Suppressor macrophage (primary cell): Measurements from ENCODE around the gene CDH23.

ENCODE experiments used
- DNase-seq, 4 experiments: peaks; one replicate each; pipeline ENCODE4 v3.0.0-alpha.2; 2020 to 2022

CDH23 gene

DNA sequence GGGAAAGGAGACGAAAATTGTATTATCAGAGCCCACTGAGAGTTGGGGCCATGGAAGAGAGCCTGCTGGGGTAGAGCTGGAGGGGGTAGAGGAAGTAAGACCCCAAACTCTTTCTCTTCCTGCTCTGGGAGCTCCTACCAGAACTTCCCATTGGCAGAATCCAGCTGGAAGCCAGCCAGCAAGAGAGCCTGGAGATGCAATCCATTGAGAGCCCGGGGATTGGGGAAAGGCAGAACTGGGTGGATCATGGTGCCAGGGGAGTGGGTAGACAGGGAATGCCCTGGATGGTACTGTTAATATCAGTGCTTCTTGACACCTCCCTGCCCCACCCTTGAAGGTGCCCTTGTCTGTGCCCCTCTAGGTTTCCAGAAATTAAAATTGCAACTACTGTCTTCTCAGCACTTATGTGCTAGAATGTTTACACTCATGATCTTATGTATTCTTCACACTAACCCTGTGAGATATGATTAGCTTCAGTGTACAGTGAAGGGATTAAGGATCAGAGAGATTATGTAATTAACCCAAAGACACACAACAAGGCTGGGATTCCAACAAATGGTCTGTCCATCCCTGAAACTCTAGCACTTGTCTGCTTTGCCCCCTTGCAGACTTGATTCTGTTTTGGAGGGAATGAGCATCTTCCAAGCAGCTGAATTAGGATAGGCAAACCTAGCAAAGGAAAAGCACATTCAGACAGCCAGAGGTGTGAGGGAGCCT is 168.7 kb downstream of the CDH23 start:
- DNase-seq = no peak

DNA sequence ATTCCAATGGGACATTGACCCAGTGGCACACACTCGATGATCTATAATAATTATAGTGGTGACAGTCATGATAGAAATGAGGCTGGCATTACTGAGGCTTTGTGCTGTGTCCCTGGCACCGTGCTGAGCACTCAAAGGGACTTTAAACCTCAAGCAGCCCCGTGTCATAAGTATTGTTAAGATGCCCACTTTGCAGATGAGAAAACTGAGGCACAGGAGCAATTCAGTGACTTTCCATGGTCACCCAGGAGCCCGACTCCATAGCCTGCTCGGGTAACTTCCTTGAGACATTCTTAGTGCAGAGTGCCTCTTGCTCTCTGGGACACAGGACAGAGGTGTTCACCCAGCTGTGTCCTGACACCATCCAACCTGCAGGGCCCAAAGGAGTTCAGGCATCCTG is 170.3 kb downstream of the CDH23 start:
- no peak for DNase-seq

DNA sequence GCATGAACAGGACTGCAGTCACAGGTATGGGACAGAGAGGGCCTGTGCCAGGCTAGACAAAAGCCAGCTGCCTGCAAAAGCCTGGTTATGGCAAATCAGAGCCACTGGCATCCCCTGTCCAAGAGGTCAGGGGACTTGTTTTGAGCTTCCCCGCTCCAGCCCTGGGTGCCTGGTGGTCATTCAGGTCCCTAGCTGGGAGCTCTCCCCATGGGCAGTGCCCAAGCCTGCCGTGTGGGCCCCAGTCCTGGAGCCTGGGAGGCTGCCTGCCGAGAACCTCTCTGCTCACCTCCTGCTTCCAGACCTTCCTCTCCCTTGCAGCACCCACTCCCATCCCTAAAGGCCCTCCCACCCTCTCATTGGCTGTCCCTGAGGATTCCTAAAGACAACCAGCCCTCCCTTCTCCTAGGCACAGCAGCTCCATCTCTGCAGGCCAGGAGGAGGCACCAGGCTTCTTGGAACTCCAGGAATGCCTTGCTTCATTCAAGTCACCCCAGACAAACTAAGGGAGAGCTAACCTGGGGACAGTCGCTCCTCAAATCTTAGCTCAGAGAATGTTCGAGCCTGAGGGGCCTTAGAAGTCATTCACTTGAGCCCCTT is 172.3 kb downstream of the CDH23 start:
- DNase-seq = no peak

DNA sequence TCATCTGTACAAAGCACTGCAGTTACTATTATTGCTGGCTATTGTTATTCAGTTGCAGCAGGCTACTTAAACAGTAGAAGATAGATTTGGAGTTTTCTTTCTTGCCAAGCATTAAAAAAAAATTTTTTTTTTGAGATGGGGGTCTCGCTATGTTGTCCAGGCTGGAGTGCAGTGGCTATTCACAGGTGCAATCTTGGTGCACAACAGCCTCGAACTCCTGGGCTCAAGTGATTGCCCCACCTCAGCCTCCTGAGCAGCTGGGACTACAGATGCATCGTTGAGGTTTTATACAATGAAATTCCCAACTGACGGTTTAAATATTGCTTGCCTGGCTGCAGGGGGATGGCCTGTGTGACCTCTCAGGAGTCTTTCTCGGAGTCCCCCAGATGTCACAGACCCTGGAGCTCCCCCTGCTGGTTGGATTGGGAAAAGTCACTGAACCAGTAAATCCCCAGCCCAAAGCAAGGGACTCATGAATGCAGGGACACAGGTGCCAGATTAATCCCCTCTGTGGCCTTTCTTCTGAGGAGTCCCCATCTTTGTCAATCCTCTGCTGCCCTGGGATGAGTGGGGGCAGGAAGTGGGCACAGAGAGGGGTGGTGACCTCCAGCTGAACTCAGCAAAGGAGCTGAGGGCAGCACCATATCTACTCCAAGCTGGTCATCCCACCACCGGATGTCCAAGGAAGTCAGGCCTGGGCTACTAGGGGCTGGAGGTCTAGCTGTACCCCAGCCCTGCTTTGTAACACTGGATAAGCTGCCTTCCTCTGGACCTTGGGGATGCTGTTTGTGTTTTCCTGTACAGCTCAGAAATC is 173.3 kb downstream of the CDH23 start:
- DNase-seq = peak; percentile 72 to 88 (median 84)

DNA sequence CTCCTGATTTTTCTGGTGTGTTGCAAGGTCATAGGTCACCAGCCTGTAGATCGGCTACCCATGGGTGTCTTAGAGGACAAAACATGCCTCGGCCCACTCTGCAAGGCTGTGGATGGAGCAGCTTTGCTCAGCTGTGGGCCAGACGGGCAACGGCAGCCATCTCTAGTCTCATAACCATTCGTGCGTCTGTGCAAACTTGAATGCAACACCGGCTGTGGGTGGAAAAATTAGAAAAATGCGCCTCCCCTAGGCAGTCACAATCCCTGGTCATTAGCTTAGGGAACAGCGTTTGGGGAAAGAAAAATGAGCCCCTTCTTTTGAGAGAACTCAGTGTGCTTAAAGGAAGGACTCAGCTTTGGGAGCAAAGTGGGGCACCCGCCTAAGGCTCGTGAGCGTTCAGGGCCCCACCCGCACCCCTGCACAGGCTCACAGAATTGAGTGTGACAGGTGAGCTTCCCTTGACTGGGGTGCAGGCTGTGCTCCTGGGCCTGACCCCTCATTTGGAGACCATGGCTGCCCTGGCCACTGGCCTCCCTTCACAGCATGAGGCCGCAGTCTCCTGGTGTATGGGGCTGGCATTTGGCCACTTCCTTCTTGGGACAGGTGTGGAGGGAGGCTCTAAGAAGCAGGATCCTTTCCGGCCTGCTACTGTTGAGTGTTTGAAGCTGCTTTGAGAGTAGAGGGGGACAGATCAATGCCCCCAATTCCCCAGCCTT is 174.9 kb downstream of the CDH23 start:
- DNase-seq = no peak

DNA sequence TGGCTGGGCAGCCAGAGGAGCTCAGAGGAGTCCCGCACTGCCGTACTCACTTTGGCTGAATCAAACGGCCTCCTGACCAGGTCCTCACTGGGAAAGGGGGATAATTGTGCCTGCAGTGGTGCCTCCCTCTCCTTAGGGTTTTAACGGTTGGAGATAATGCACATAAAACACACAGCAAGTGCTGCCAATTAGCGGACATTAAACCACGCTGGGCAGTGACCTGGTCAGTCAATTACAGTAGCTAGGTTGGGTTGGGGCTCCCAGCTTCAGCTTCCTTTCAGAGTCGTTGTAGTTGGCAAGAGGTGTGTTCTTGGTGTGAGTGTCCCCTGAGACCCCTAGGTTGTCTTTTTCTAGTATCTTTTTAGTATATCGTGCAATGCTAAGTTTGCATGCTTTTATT is 176.2 kb downstream of the CDH23 start:
- no peak for DNase-seq

DNA sequence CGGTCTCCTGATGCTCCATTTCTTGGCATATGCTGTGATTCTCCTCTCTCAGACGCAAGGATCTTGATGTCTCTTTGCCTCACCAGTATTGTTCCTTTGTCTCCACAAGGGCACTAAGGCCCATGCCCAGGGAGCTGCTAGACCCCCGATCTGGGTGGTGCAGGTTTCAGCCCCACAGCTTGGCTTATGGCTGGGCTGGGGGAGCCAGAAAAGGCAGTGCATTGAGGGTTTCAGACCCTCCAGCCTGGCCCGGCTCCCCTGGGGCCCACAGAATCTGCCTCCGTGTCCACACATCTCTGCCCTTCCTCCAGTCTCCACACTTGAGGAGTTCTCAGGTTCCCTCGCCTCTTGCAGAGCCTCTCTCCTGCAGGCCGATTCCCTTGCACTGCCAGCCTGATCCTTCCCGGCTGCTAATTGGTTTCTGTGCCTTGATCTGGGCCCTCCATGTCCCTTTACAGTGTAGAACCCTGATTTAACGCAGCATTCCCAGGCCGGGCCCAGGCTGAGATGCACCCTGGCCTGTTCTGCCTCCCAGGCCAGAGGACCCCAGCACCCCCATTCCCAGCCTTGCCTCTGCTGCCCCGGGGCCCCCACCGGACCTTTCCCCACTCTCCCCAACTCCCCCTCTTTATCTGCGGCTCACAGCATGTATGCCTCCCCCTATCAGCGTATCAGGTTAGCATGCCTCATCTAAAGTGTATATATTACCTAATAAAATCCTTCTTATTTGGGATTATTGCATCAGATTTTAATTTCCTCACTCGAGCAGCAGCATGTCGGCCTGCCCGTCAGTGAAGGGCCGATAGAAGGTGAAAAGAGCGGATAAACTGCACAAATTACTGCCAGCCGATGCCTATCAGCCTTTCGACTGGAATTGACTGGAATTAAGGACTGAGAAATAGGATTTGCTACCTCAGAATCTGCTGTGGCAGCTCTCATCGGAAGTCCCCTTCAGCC is 177.1 kb downstream of the CDH23 start:
- DNase-seq = no peak

DNA sequence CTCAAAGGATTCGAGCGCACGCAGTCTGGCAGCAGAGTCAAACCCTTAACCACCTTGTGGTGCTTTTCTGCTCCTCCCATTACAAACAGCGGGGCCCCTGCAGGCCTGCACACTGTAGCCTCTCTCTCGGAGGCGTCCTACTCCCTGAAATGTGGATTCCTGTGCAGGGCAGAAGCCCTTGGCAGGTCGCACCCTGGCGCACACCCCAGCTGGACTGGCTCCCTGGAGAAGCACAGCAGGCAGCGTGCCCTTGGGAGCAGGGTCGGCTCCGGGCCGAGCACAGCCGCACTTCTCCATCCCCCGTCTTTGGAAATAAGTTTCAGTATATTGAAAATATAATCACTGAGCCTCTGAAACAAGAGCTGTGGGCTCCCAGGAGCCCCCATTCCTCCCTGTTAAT is 178.7 kb downstream of the CDH23 start:
- DNase-seq = no peak

DNA sequence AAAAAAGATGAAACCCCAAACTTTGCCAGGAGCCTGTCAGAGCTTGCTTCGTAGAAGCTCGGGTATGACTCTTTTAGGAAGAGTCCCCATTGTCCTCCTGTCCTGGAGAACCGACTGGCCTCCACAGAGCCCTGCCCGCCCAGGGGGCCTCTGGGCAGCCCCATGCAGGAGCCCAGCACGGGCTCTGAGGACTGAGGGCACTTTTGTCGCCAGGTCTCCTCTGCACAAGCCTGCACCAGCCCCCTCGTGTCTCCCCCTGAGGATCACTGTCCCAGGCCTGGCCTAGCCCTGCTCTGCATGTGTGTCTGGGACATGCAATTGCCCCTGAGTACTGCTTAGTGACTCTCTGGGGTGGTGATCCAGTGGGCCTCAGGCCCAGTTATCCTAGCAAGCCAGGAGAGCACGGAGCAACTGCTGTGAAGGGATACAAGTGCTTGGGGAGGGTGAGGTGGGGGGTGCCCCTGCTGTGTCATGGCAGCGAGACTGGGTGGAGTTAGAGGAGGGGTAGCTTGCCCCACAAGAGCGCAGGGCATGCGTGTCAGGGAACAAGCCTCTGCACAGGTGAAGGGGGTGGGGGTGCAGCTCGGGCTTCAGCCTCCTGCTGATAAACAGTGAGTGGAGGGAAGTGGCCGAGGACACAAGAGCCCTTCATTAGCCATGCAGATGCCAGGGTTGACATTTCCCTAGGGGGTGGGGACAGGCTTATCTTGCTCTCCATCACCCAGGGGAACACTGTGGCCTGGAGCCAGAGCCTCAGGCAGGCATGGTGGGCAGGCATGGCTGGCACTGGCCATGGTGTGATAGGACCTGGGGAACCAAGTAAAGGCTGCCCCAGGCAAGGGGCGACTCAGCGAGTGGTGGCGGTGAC is 179.4 kb downstream of the CDH23 start:
- DNase-seq = no peak

DNA sequence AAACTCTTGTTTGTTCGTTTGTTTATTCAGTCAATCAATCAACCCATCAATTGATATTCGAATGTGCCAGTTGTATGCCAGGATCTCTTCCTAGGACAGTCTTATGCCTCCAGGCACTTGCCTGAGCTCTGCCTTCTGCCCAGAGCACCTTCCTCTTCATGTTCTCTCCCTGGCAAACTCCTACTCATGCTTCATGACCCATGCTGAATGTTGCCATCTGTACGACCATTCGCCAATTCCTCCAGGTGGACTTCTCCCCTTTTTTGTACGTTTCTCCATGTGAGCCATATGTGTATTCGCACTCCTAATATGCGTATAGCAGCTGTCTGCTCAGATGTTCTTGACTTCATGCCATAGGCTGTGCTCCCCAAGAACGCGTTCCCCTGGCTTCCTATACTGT is 180.1 kb downstream of the CDH23 start:
- no peak for DNase-seq

DNA sequence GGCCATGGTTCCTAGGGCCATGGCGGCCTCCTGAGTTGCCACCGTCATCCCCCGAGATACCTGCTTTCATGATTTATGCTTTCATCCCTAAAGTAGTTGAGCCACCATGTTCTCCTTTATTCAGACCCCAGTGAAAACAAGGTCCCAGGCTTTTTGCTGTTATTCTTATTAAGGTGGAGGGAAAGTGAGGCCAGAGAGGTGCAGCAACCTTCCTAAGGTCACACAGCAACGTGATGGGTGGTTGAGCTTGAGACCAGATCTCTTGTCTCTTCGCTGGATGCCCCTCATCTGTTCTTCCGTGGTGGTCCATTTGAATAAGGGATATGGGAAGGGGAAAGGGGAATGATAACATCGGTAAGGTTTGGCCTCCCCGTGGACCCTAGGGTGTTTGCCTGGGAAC is 180.6 kb downstream of the CDH23 start:
- no peak for DNase-seq

DNA sequence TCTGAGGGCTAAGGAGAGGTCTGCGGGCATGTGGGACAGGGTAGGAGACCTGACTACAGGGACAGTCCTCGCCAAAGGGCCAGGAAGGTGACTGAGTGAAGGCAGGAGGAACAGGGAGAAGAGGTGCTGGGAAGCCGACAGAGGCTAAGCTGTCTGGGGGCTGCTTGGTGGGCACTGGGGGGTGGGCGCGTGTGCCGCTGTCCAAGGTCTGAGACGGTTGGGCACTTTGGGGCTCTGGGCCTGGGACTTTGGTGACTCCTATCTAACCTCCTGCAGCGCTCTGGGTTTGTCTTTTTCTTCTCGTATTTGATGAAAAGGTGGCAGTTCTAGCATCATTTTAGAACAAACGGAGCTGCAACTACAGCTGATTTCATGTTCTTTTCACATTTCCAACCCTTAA is 181.3 kb downstream of the CDH23 start:
- no peak for DNase-seq

DNA sequence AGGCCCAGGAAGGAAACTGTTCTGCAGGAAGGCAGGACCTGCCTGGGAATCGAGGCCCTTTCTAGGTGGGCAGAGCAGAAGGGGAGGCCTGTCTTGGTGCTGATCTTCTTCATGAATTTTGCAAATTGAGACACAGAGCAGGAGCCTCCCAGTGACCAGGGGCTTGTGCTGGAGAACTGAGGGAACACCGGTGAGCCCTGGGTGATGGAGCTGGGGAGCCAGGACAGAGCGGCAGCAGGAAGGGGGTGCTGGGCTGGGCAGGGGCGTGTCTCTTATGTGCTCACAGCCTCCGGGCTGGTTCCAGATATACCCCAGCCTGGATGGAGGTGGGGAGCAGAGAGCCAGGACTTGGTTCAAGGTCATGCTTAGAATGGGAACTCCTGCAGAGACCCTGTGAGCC is 182.9 kb downstream of the CDH23 start:
- no peak for DNase-seq

DNA sequence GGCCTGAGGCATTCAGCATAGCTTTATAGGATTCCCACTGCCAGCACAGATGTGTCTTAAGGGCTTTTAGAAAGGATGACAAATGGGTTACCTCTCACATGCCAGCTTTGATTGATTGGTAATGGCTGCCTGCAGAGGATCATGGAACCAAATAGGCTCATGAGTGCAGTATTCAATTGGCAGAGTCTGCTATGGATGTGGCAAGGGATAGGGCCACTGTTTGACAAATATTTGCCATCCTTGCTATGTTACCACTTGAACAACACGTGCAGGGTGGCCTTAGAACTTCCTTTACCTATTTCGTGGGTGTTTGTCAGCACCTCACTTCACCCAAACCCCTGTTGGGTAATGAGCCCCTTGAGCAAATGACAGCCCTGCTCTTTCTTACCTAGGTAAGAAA is 183.7 kb downstream of the CDH23 start:
- no peak for DNase-seq

DNA sequence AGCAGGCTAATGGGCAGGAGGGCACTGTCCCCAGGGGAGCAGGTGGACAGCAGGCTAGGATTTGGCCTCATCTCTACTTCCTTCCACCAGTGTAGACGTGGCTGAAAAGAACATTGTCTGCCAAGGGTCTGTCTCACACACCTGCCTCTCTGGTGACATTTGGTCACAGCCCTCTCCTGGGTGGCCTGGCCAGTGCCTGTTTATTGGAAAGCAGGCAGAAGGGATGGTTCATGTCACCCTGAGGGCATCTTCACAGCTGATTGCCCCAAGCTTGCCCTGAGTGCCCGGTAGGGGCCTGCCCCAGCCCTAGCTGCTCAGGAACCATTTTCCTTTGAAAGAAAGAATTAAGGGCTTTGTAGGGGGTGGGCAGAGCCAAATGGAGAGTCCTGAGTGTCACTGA is 184.2 kb downstream of the CDH23 start:
- DNase-seq = no peak

DNA sequence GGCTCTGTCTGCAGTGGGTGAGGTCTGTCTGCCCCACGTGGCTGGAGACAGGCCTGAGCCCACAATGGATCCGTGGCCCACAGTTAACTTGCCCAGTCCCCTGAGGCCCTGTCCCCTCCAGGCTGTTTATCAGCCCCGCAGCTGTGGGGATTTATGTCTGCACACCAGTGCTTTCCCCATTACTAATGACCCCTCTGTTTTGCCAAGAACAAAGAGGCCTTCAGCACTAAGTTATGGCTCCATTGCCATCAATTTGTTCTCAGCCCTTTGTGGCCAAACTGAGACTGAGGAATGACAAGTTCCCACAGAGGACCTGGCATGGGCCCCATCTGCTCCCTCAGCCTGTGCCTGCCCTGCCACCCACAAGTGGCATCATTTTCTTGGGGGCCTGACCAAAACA is 184.7 kb downstream of the CDH23 start:
- DNase-seq = no peak

DNA sequence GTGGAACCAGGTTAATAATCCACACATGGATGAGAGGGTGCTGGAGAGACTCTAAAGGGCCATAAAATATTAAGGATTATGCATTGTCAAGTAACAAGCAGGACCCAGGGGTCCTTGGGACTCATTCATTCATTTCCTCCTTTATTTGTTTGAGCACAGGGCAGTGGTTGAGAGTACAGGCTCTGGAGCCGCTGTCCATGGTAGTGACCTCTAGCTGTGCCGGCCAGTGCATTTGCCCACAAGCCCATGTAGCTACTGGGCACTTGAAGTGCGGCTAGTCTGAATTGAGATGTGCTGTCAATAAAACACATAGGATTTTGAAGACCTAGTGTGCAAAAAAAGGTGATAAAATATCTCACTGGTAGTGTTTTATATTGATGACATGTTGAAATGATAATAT is 185.3 kb downstream of the CDH23 start:
- DNase-seq = peak; percentile 22 to 66 (median 44)

DNA sequence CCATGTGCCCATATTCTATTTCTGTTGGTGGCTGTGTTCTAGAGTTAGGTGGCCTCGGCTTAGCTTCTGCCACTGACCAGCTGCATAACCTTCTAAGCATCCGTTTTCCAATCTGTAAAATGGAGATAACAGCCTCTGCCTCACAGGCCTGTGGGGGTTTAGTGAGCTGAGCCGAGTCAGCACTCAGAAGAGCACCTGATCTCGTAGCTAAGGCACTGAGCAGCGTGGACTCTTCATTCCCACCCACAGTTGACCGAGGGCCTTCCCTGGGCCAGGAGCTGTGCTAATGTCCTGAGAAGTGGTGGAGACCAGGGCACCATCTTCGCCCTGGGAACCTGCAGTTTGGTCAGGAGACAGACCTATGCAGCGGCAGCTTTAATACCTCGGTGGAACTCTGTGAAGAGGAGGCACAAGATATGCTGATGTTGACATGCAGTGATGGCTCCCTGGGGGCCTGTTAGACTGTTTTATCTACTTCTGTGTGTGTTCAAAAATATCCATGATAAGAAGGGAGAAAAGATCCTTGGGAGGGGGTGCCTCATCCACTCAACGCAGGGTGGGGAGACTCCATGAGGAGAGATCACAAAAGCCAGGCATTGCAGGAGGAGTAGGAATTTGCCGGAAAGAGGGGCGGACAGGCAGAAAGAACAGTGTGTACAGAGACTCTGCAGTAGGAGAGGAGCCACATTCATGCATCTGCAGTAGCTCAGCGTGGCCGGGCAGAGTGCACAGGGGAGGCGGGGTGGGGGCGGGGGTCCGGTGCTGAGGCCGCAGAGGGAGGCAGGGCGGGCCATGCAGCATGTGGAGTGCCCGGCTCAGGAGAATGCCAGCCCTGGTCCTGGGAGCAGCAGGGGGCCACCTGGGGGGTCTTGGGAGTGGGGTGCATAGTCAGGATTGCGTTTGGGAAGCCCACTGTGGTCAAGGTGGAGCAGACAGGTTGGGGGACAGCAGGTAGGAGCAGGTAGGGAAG is 186.1 kb downstream of the CDH23 start:
- DNase-seq = no peak

DNA sequence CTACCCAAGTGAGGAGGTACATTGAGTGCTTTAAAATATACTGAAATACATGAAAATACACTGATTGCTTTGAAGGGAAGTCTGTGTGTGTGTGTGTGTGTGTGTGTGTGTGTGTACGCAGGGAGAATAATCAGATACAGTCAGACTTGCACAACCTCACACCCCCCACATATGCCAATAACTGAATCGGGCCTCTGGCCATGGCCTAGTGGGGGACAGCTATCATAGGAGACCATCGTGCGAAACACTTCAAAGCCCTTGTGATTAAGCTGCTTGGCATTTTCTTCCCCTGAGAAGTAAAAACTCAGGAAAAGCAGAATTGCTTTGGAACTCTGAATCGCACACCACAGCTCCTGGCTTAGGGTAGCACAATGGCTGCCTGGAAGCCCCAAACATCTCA is 187.7 kb downstream of the CDH23 start:
- no peak for DNase-seq
